ENCODE measurements around the gene CTNS.
A peak's percentile ranks its signal among the peaks of the same experiment; 100 is the strongest.

CTNS gene

GRCh38 chr17:3647769-3648555, 11.4 kb downstream of the CTNS start:
- DNase-seq (ENCODE audit: low spot score) = no peak
- TF ChIP-seq CTCF (IDR thresholded peaks at IDR 0.05; ENCODE audit: extremely low read depth, missing control alignments) = peak; percentile 27

DNA sequence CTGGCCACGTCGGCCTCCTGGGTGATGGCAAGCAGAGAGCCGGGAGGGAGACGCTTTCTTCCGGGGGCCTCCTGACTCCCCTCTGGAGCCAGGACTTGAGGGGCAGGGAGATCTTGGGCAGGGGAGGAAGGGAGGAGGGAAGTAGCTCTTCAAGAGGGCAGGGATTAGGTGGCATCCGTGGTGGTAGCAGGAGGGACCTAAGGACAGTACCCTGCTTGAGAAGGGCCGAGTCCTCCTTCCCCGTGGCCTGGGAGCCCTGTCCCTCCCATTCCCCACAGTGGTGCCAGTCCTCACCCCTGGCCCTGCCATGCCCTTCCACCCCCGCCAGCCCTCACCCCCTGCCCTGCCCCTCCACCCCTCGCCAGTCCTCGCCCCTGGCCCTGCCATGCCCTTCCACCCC, 19.2 kb downstream of the CTNS start:
- no peak for TF ChIP-seq CTCF (IDR thresholded peaks at IDR 0.05; ENCODE audit: extremely low read depth, missing control alignments)
- DNase-seq (ENCODE audit: low spot score) = no peak

- TF ChIP-seq CTCF (IDR thresholded peaks at IDR 0.05; ENCODE audit: extremely low read depth, missing control alignments) = no peak
- no peak for DNase-seq (ENCODE audit: low spot score)
Observed at GRCh38 chr17:3656353-3656752, 19.8 kb downstream of the CTNS start.

- no peak for DNase-seq (ENCODE audit: low spot score)
- TF ChIP-seq CTCF (IDR thresholded peaks at IDR 0.05; ENCODE audit: extremely low read depth, missing control alignments) = no peak
Observed at GRCh38 chr17:3656755-3657587, 20.4 kb downstream of the CTNS start.

DNA sequence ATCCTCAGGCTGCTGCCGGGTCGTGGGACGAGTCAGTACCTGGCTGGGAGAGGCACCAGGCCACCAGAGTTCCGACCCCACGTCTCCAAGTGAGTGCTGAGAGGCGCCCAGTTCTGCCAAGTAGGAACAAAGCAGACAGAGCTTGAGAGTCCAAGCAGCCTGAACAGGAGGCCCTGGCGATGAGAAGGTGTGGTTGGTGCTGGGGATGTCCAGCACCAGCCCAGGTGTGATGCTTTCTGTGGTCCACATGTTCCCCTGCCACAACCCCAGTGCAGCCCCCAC, 21.0 kb downstream of the CTNS start:
- DNase-seq (ENCODE audit: low spot score) = no peak
- TF ChIP-seq CTCF (IDR thresholded peaks at IDR 0.05; ENCODE audit: extremely low read depth, missing control alignments) = no peak

DNA sequence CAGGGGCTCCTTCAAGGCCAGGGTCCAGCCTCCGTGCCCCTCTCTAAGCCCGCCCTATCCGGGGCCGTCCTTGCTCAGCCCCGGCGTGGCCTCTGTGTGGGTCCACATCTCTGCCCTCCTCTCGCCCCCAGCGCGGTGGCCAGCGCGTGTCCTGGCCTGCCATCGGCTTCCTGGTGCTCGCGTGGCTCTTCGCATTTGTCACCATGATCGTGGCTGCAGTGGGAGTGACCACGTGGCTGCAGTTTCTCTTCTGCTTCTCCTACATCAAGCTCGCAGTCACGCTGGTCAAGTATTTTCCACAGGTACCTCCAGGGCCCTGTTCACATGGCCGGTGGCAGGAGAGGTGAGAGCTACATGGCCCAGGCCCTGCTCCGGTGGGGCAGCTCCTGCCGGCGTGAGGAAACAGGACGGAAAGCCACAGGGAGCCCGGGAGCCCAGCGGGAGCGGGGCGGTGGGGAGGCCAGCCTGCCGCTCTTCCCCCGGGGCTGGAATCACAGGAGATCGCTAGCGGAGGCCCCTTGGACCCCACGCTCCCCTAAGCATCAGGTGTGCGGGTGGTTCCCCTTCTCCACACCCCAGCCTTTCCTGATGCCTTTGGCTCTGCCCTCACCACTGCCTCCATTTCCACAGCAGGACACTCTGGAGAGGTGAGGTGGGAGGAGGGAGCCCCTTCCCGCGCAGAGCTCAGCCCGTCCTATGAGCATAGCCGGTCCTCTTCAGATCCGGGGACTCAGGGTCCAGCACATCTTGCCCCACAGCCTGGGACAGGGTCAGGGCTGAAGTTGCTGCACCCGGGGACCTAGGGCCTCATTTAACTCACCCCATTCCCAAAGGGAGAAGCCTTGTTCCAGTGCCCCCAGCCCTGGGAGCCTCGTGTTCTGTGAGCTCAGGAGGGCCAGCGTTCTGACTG, 21.6 kb downstream of the CTNS start:
- DNase-seq (ENCODE audit: low spot score) = no peak
- TF ChIP-seq CTCF (IDR thresholded peaks at IDR 0.05; ENCODE audit: extremely low read depth, missing control alignments) = no peak
